H1 (cell line): ENCODE data around the gene RAB40B. TPM values are rescaled to one million over a fixed set of nuclear protein-coding genes. Genes with fewer than 3 reads are reported as not detected.

Experiments used
- CTCF ChIA-PET: fragments of 300-600 bp; sonication (Branson Sonifier 250); formaldehyde crosslinking; loops from one replicate; lab custom pipeline; 2021; ENCODE audit not compliant: partially characterized antibody; lab: Charles Lee
- POLR2A ChIA-PET: fragments of 300-600 bp; sonication (Branson Sonifier 250); formaldehyde crosslinking; loops from one replicate; lab custom pipeline; 2021; ENCODE audit warnings: inconsistent platforms; ENCODE audit not compliant: partially characterized antibody; lab: Charles Lee
- DNase-seq, 2 experiments: peaks; one replicate each; pipeline versions ENCODE4 v3.0.0 to v3.0.0-alpha.2; 2010 to 2022; ENCODE audit warnings: low spot score in 2 of 2, low read depth in 1 of 2, mixed read lengths in 1 of 2
- FAIRE-seq: peaks from 2 replicates; lab custom pipeline; 2011; peaks lifted over from hg19 to GRCh38; lab: Jason Lieb, UNC
- H2AFZ ChIP-seq: 2 replicates; pipeline ENCODE4 v1.8.1; 2012; ENCODE audit warnings: low read length, inconsistent platforms
- H2AK5ac ChIP-seq: 2 replicates; pipeline ENCODE4 v1.6.1; 2013; ENCODE audit warnings: low read depth, low read length
- H2BK120ac ChIP-seq: replicated peaks from 2 replicates; pipeline ENCODE3; 2013; ENCODE audit warnings: low read depth, low read length, inconsistent platforms
- H2BK12ac ChIP-seq: 2 replicates; pipeline ENCODE4 v1.6.1; 2013; ENCODE audit warnings: low read depth, low read length
- H2BK15ac ChIP-seq: 2 replicates; pipeline ENCODE4 v1.6.1; 2013; ENCODE audit warnings: low read length
- H2BK20ac ChIP-seq: 2 replicates; pipeline ENCODE4 v1.6.1; 2013; ENCODE audit warnings: low read length
- H2BK5ac ChIP-seq: 2 replicates; pipeline ENCODE4 v1.6.1; 2013; ENCODE audit warnings: low read depth, low read length
- H3K14ac ChIP-seq: 2 replicates; pipeline ENCODE4 v1.6.1; 2013; ENCODE audit warnings: inconsistent platforms; ENCODE audit not compliant: insufficient read length
- H3K18ac ChIP-seq: 2 replicates; pipeline ENCODE4 v1.6.1; 2013; ENCODE audit warnings: low read length; ENCODE audit errors: extremely low read depth
- H3K23ac ChIP-seq: 2 replicates; pipeline ENCODE4 v1.6.1; 2013; ENCODE audit warnings: inconsistent platforms; ENCODE audit not compliant: insufficient read length
- H3K23me2 ChIP-seq: 2 replicates; pipeline ENCODE4 v1.6.1; 2013; ENCODE audit warnings: low read depth, low read length
- H3K27ac ChIP-seq: 2 replicates; pipeline ENCODE4 v1.6.1; 2011; ENCODE audit warnings: low read depth, low read length, inconsistent platforms
- H3K27me3 ChIP-seq, 4 experiments: replicated peaks in 1 of 4; 1 replicate in 1 of 4; 2 replicates in 3 of 4; pipeline versions ENCODE4 v1.6.1 to v1.8.1; 2011 to 2013; ENCODE audit warnings: low read length in 3 of 4, mild to moderate bottlenecking in 3 of 4, inconsistent platforms in 2 of 4, mixed read lengths in 2 of 4, moderate library complexity in 1 of 4; ENCODE audit not compliant: control insufficient read depth in 3 of 4, insufficient read depth in 3 of 4; ENCODE audit errors: extremely low read depth in 1 of 4
- H3K36me3 ChIP-seq, 4 experiments: 2 replicates each; pipeline versions ENCODE4 v1.6.1 to v1.8.1; 2011 to 2013; ENCODE audit warnings: mild to moderate bottlenecking in 4 of 4, low read length in 3 of 4, moderate library complexity in 2 of 4, control low read depth in 1 of 4, inconsistent platforms in 1 of 4; ENCODE audit not compliant: insufficient read depth in 4 of 4, control insufficient read depth in 2 of 4
- H3K4ac ChIP-seq: replicated peaks from 2 replicates; pipeline ENCODE3; 2013; ENCODE audit warnings: low read length, low read depth, mixed read lengths, inconsistent platforms; ENCODE audit not compliant: insufficient read length
- H3K4me1 ChIP-seq, 4 experiments: replicated peaks in 1 of 4; 1 replicate in 1 of 4; 2 replicates in 3 of 4; pipeline versions ENCODE4 v1.6.1 to v1.8.1; 2011 to 2013; ENCODE audit warnings: low read length in 3 of 4, inconsistent platforms in 2 of 4, mixed read lengths in 1 of 4; ENCODE audit not compliant: insufficient read depth in 4 of 4, control insufficient read depth in 3 of 4
- H3K4me2 ChIP-seq, 2 experiments: 2 replicates each; pipeline versions ENCODE4 v1.6.1 to v1.8.1; 2011 to 2013; ENCODE audit warnings: low read depth in 2 of 2, low read length in 2 of 2, control low read depth in 1 of 2, inconsistent platforms in 1 of 2, mild to moderate bottlenecking in 1 of 2; ENCODE audit not compliant: insufficient read depth in 1 of 2
- H3K4me3 ChIP-seq, 4 experiments: fragments of 200-600, 300-600 bp in 1 of 4; sonication (generic), shearing (Covaris generic), sonication (Bioruptor Twin) in 1 of 4; 2 replicates each; pipeline versions ENCODE4 v1.5.1 to v1.8.1; 2011 to 2016; ENCODE audit warnings: low read length in 4 of 4, low read depth in 3 of 4, control low read depth in 2 of 4, inconsistent platforms in 2 of 4, mild to moderate bottlenecking in 2 of 4, mixed read lengths in 1 of 4, moderate library complexity in 1 of 4; ENCODE audit not compliant: insufficient read depth in 2 of 4; ENCODE audit errors: extremely low read depth in 1 of 4
- H3K56ac ChIP-seq: replicated peaks from 2 replicates; pipeline ENCODE3; 2013; ENCODE audit warnings: low read depth, mild to moderate bottlenecking, mixed read lengths, low read length, inconsistent platforms; ENCODE audit not compliant: insufficient read length
- H3K79me1 ChIP-seq: 2 replicates; pipeline ENCODE4 v1.6.1; 2013; ENCODE audit warnings: low read depth, low read length, control low read depth
- H3K79me2 ChIP-seq, 2 experiments: 2 replicates each; pipeline versions ENCODE4 v1.6.1 to v1.8.1; 2012 to 2013; ENCODE audit warnings: low read length in 2 of 2, mild to moderate bottlenecking in 2 of 2, inconsistent platforms in 1 of 2; ENCODE audit not compliant: insufficient read depth in 2 of 2, control insufficient read depth in 1 of 2
- H3K9ac ChIP-seq, 4 experiments: replicated peaks in 1 of 4; 1 replicate in 1 of 4; 2 replicates in 3 of 4; pipeline versions ENCODE4 v1.6.1 to v1.8.1; 2011 to 2013; ENCODE audit warnings: low read depth in 3 of 4, low read length in 3 of 4, control low read depth in 2 of 4, mild to moderate bottlenecking in 2 of 4, moderate library complexity in 2 of 4, inconsistent platforms in 1 of 4; ENCODE audit errors: extremely low read depth in 1 of 4
- H3K9me3 ChIP-seq, 2 experiments: 2 replicates each; pipeline versions ENCODE4 v1.6.1 to v1.8.1; 2012 to 2013; ENCODE audit warnings: mild to moderate bottlenecking in 2 of 2, moderate library complexity in 2 of 2, control low read depth in 1 of 2, inconsistent platforms in 1 of 2, low read depth in 1 of 2, low read length in 1 of 2, mixed read lengths in 1 of 2; ENCODE audit not compliant: insufficient read depth in 2 of 2
- H4K20me1 ChIP-seq, 2 experiments: replicated peaks in 1 of 2; 2 replicates each; pipeline versions ENCODE3 to v1.8.1; 2011 to 2013; ENCODE audit warnings: inconsistent platforms in 2 of 2, low read length in 2 of 2, mild to moderate bottlenecking in 1 of 2; ENCODE audit not compliant: insufficient read depth in 2 of 2, control insufficient read depth in 1 of 2
- H4K5ac ChIP-seq: 2 replicates; pipeline ENCODE4 v1.6.1; 2013; ENCODE audit warnings: low read length, low read depth, mixed read lengths, inconsistent platforms; ENCODE audit not compliant: insufficient read length
- H4K8ac ChIP-seq: 2 replicates; pipeline ENCODE4 v1.8.0; 2013; ENCODE audit warnings: mild to moderate bottlenecking, moderate library complexity, low read length, inconsistent platforms; ENCODE audit not compliant: insufficient read depth; ENCODE audit errors: extremely low read depth
- H4K91ac ChIP-seq: replicated peaks from 2 replicates; pipeline ENCODE3; 2013; ENCODE audit warnings: low read length, mixed read lengths, inconsistent platforms; ENCODE audit not compliant: insufficient read length
- BRCA1 ChIP-seq: IDR thresholded peaks from 2 replicates; pipeline ENCODE4 v1.6.1; 2012; ENCODE audit warnings: low read depth, low read length, improper control_type of control experiment
- CBX5 ChIP-seq: fragments of 300-800, 300-1000 bp; sonication (generic); IDR thresholded peaks from 2 replicates; pipeline ENCODE4 v1.7.1; 2016; ENCODE audit warnings: antibody characterized with exemption, low read length, low read depth
- CTCF ChIP-seq, 3 experiments: IDR thresholded peaks; 1 replicate in 2 of 3; 2 replicates in 1 of 3; pipeline versions ENCODE4 v1.5.1 to v1.6.1; 2011; ENCODE audit warnings: low read length in 3 of 3, mild to moderate bottlenecking in 3 of 3, inconsistent platforms in 2 of 3, low read depth in 1 of 3, moderate library complexity in 1 of 3; ENCODE audit not compliant: insufficient read depth in 1 of 3; ENCODE audit errors: control extremely low read depth in 1 of 3
- E2F6 ChIP-seq: IDR thresholded peaks from 2 replicates; pipeline ENCODE4 v1.6.1; 2012; ENCODE audit warnings: inconsistent platforms
- GABPA ChIP-seq: IDR thresholded peaks from 2 replicates; pipeline ENCODE4 v1.6.1; 2011; ENCODE audit warnings: mild to moderate bottlenecking, low read length, moderate library complexity, borderline replicate concordance; ENCODE audit not compliant: insufficient read depth
- RFX5 ChIP-seq: IDR thresholded peaks from 2 replicates; pipeline ENCODE4 v1.6.1; 2011; ENCODE audit warnings: low read depth, low read length, improper control_type of control experiment, borderline replicate concordance
- SP1 ChIP-seq: IDR thresholded peaks from 2 replicates; pipeline ENCODE4 v1.6.1; 2011; ENCODE audit warnings: low read depth, low read length
- SP2 ChIP-seq: IDR thresholded peaks from 2 replicates; pipeline ENCODE4 v1.6.1; 2012; ENCODE audit warnings: mild to moderate bottlenecking, low read length, inconsistent platforms
- TAF1 ChIP-seq: IDR thresholded peaks from 2 replicates; pipeline ENCODE4 v1.6.1; 2011; ENCODE audit warnings: mild to moderate bottlenecking, low read depth, low read length
- TCF12 ChIP-seq: IDR thresholded peaks from 2 replicates; pipeline ENCODE4 v1.6.1; 2011; ENCODE audit warnings: low read depth, mild to moderate bottlenecking, low read length
- TEAD4 ChIP-seq: IDR thresholded peaks from 2 replicates; pipeline ENCODE4 v1.6.1; 2012; ENCODE audit warnings: low read depth, low read length, inconsistent platforms, mixed read lengths
- WGBS, 2 experiments: shearing (Covaris generic) in 1 of 2; methylation state at CpG; one replicate each; pipeline versions ENCODE4 v1.1.6 to v1.1.7; 2013 to 2015; ENCODE audit warnings: low lambda C conversion rate in 2 of 2, mixed read lengths in 2 of 2, inconsistent platforms in 1 of 2, low coverage in 1 of 2, missing lambda C conversion rate in 1 of 2; ENCODE audit not compliant: insufficient replicate concordance in 2 of 2, insufficient coverage in 1 of 2, insufficient read length in 1 of 2; ENCODE audit errors: extremely low coverage in 1 of 2, missing lambda C conversion rate in 1 of 2; 5-methylcytosine and 5-hydroxymethylcytosine counted together
- polyA plus RNA-seq, 7 experiments: library from polyadenylated mRNA; depleted of rRNA in 3 of 7; stranded (reverse) in 5 of 7; unstranded in 2 of 7; fragments of >200 nt in 5 of 7; fragments of 200-250 nt in 2 of 7; gene quantifications; 1 replicate in 5 of 7; 2 replicates in 1 of 7; 4 replicates in 1 of 7; pipeline versions ENCODE4 v1.2.1 to v1.2.3, GENCODE V29; 2011 to 2013; ENCODE audit warnings: missing spikeins in 2 of 7, mixed read lengths in 2 of 7
- total RNA-seq: library from RNA; stranded (reverse); fragmentation: NEBNext Ultra II Directional; extraction: Animal tissue kit (Norgen Biotek cat#: 25700); gene quantifications from 2 replicates; pipeline ENCODE4 v1.2.1, GENCODE V29; 2021

The RAB40B gene
- total and polyA plus RNA-seq, 2 of the 8 experiments (the other 6 are each of a cell fraction or from before 2014, with no cell fraction given): 3.1 to 4.6 TPM

- TF ChIP-seq TAF1 (no peak), E2F6 (no peak), GABPA (no peak), CBX5 (no peak), BRCA1 (no peak), CTCF (IDR thresholded peaks at IDR 0.05; ENCODE audit: control extremely low read depth in 1 of 3, insufficient read depth in 1 of 3, low read depth in 1 of 3, low read length in 3 of 3) (no peak), SP1 (no peak), RFX5 (no peak), SP2 (no peak), TEAD4 (no peak), TCF12 (no peak)
These were observed 60.2 kb downstream of the RAB40B start for GRCh38 chr17:82638183-82638773.

More at GRCh38 chr17:82638183-82638773, 60.2 kb downstream of the RAB40B start:
- Histone ChIP-seq H3K23me2 (no peaks in the 10 kb centered on the region), H4K8ac (no peak overlapping the region), H3K14ac (no peak overlapping the region), H2BK15ac (no peak overlapping the region), H3K79me1 (peaks cover 4% of the 10 kb centered on the region), H3K23ac (no peak overlapping the region), H4K5ac (no peak overlapping the region), H3K4ac (no peak overlapping the region), H3K4me1 (peaks cover 0 to 5% (median under 1%) of the 10 kb centered on the region in 4 experiments; a peak in 1 of 7 replicates), H3K79me2 (peaks cover 14 to 78% of the 10 kb centered on the region in 2 experiments; a peak in 3 of 4 replicates), H2BK5ac (no peak overlapping the region), H3K27me3 (no peaks in the 10 kb centered on the region), H2AFZ (no peak overlapping the region), H3K27ac (no peak overlapping the region), H3K4me3 (no peak overlapping the region), H3K18ac (no peak overlapping the region), H3K9me3 (no peaks in the 10 kb centered on the region), H3K36me3 (peaks cover 5 to 33% (median 14%) of the 10 kb centered on the region in 4 experiments; a peak in 7 of 8 replicates), H3K56ac (no peak overlapping the region), H2BK120ac (no peak overlapping the region), H4K20me1 (peaks cover 16 to 22% of the 10 kb centered on the region in 2 experiments), H3K9ac (no peak overlapping the region), H3K4me2 (no peak overlapping the region), H4K91ac (no peak overlapping the region), H2AK5ac (no peak overlapping the region), H2BK12ac (no peak overlapping the region), H2BK20ac (no peak overlapping the region)
- DNase-seq (no peak), FAIRE-seq (no peak)
- POLR2A ChIA-PET: no interaction called here
- 91% methylated on average over 3 of the region's 5 CpGs; no CpG with 5 or more reads in 1 of the 2 experiments for WGBS, 2 experiments
- CTCF ChIA-PET: no interaction called here
